Measurements from ENCODE around the gene SELENOI.

DNA sequence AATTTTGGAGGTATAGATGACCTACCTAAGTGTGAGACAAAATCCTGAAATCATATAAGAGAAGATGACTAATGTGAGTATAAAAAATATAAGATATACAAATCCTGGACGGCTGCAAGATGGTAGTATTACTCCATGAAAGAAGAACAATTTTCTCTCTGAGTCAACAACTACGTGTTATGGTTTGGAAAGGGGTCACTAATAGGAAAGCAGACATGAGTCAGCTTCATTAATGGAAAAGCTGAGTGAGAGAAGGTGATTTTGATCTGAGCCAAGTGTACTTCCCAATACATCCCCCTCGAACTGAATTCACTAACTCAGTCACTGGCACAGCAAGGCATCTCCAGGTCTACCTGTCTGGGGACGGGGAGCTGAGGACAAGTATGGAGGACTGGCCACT is 20.1 kb upstream of the SELENOI start:
- no peak for TF ChIP-seq EZH2 (optimal IDR thresholded peaks at IDR 0.05; ENCODE audit: low read depth, low read length)
- TF ChIP-seq, protein P1, sequence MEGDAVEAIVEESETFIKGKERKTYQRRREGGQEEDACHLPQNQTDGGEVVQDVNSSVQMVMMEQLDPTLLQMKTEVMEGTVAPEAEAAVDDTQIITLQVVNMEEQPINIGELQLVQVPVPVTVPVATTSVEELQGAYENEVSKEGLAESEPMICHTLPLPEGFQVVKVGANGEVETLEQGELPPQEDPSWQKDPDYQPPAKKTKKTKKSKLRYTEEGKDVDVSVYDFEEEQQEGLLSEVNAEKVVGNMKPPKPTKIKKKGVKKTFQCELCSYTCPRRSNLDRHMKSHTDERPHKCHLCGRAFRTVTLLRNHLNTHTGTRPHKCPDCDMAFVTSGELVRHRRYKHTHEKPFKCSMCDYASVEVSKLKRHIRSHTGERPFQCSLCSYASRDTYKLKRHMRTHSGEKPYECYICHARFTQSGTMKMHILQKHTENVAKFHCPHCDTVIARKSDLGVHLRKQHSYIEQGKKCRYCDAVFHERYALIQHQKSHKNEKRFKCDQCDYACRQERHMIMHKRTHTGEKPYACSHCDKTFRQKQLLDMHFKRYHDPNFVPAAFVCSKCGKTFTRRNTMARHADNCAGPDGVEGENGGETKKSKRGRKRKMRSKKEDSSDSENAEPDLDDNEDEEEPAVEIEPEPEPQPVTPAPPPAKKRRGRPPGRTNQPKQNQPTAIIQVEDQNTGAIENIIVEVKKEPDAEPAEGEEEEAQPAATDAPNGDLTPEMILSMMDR (IDR thresholded peaks at IDR 0.05; ENCODE audit: low read length) = no peak
- no peak for TF ChIP-seq EZH2phosphoT487 (IDR thresholded peaks at IDR 0.05; ENCODE audit: low read length)

All from MM.1S (cell line).